Activated CD4-positive, CD25-positive, alpha-beta regulatory T cell treated with anti-CD3 and anti-CD28 coated beads, Interleukin-2, amount 50 U/mL, for 24 hours (primary cell): ENCODE measurements around the gene CANT1.

ENCODE experiments used
- ATAC-seq, 2 donors: fragments of 150-1000 bp; cut with Tn5 transposase; one replicate each; pipeline ENCODE4 v1.10.0; 2021; ENCODE audit warnings: mild to moderate bottlenecking in 1 of 2, moderate library complexity in 1 of 2

The CANT1 gene

GRCh38 chr17:79007504-79008381, 1.8 kb downstream of the CANT1 start:
- ATAC-seq: no peak

- ATAC-seq: no peak
These were observed 2.6 kb downstream of the CANT1 start for GRCh38 chr17:79006794-79007503.

GRCh38 chr17:79006046-79006445, 3.5 kb downstream of the CANT1 start:
- no peak for ATAC-seq

GRCh38 chr17:79005063-79005861, 4.3 kb downstream of the CANT1 start:
- ATAC-seq: no peak

GRCh38 chr17:79003661-79004411, 5.7 kb downstream of the CANT1 start:
- no peak for ATAC-seq

GRCh38 chr17:79002796-79003593, 6.6 kb downstream of the CANT1 start:
- no peak for ATAC-seq

- no peak for ATAC-seq
These were observed 7.3 kb downstream of the CANT1 start for GRCh38 chr17:79002291-79002690.

GRCh38 chr17:79001190-79002020, 8.2 kb downstream of the CANT1 start:
- ATAC-seq: no peak

GRCh38 chr17:79000396-79001189, 9.0 kb downstream of the CANT1 start:
- no peak for ATAC-seq

- ATAC-seq: no peak
These were observed 9.6 kb downstream of the CANT1 start for GRCh38 chr17:78999947-79000395.

GRCh38 chr17:78999056-78999768, 10.4 kb downstream of the CANT1 start:
- no peak for ATAC-seq

- ATAC-seq: no peak
These were observed 11.1 kb downstream of the CANT1 start for GRCh38 chr17:78998311-78999055.

- no peak for ATAC-seq
These were observed 11.7 kb downstream of the CANT1 start for GRCh38 chr17:78997881-78998280.

- no peak for ATAC-seq
These were observed 12.3 kb downstream of the CANT1 start for GRCh38 chr17:78997231-78997741.

- no peak for ATAC-seq
These were observed 12.8 kb downstream of the CANT1 start for GRCh38 chr17:78996781-78997201.

- ATAC-seq: no peak
These were observed 13.7 kb downstream of the CANT1 start for GRCh38 chr17:78995761-78996451.

- no peak for ATAC-seq
These were observed 14.4 kb downstream of the CANT1 start for GRCh38 chr17:78995022-78995760.
